H9 (cell line): ENCODE data around the gene IQSEC1. TPM values are rescaled to one million over a fixed set of nuclear protein-coding genes. Genes with fewer than 3 reads are reported as not detected.

Source experiments
- DNase-seq: peaks from one replicate; pipeline ENCODE4 v3.0.0-alpha.2; 2017
- H2AFZ ChIP-seq: one replicate; pipeline ENCODE4 v1.6.1; 2013; ENCODE audit warnings: mild to moderate bottlenecking, low read length, control low read depth, moderate library complexity
- H2AK5ac ChIP-seq: 2 replicates; pipeline ENCODE4 v1.6.1; 2013; ENCODE audit warnings: low read length, control low read depth, mixed read lengths; ENCODE audit not compliant: insufficient read length
- H2BK120ac ChIP-seq: one replicate; pipeline ENCODE4 v1.6.1; 2013; ENCODE audit warnings: low read depth, mild to moderate bottlenecking, low read length, control low read depth, inconsistent platforms; ENCODE audit not compliant: poor library complexity, severe bottlenecking
- H2BK12ac ChIP-seq: 2 replicates; pipeline ENCODE4 v1.6.1; 2013; ENCODE audit warnings: low read length, control low read depth, mixed read lengths, low read depth; ENCODE audit not compliant: insufficient read length
- H2BK15ac ChIP-seq: 2 replicates; pipeline ENCODE4 v1.6.1; 2013; ENCODE audit warnings: low read depth, low read length, control low read depth
- H2BK20ac ChIP-seq: one replicate; pipeline ENCODE4 v1.6.1; 2013; ENCODE audit warnings: low read depth, mild to moderate bottlenecking, low read length, control low read depth, inconsistent platforms; ENCODE audit not compliant: poor library complexity, severe bottlenecking
- H2BK5ac ChIP-seq: 2 replicates; pipeline ENCODE4 v1.6.1; 2013; ENCODE audit warnings: low read length, control low read depth, mixed read lengths; ENCODE audit not compliant: insufficient read length
- H3K14ac ChIP-seq: 2 replicates; pipeline ENCODE4 v1.6.1; 2013; ENCODE audit warnings: low read length, control low read depth; ENCODE audit not compliant: insufficient read depth
- H3K18ac ChIP-seq: 2 replicates; pipeline ENCODE4 v1.6.1; 2013; ENCODE audit warnings: low read depth, mild to moderate bottlenecking, mixed read lengths, low read length, control low read depth; ENCODE audit not compliant: insufficient read length
- H3K23ac ChIP-seq: 2 replicates; pipeline ENCODE4 v1.6.1; 2013; ENCODE audit warnings: low read length, control low read depth, mixed read lengths, low read depth; ENCODE audit not compliant: insufficient read length
- H3K23me2 ChIP-seq: 2 replicates; pipeline ENCODE4 v1.6.1; 2013; ENCODE audit warnings: low read depth, mild to moderate bottlenecking, mixed read lengths, low read length, control low read depth; ENCODE audit not compliant: insufficient read length, poor library complexity, severe bottlenecking
- H3K27ac ChIP-seq: 2 replicates; pipeline ENCODE4 v1.5.1; 2013; ENCODE audit warnings: low read length, control low read depth, mixed read lengths, low read depth; ENCODE audit not compliant: insufficient read length
- H3K27me3 ChIP-seq: 2 replicates; pipeline ENCODE4 v1.6.1; 2013; ENCODE audit warnings: low read length, control low read depth, inconsistent platforms; ENCODE audit not compliant: insufficient read depth
- H3K4ac ChIP-seq: 2 replicates; pipeline ENCODE4 v1.6.1; 2013; ENCODE audit warnings: low read depth, mild to moderate bottlenecking, control low read depth, inconsistent platforms, low read length, moderate library complexity
- H3K4me1 ChIP-seq: 2 replicates; pipeline ENCODE4 v1.6.1; 2013; ENCODE audit warnings: low read length, control low read depth, inconsistent platforms; ENCODE audit not compliant: insufficient read depth
- H3K4me2 ChIP-seq: 2 replicates; pipeline ENCODE4 v1.6.1; 2013; ENCODE audit warnings: low read length, control low read depth, mixed read lengths; ENCODE audit not compliant: insufficient read length, insufficient read depth
- H3K56ac ChIP-seq: 2 replicates; pipeline ENCODE4 v1.6.1; 2013; ENCODE audit warnings: low read depth, mild to moderate bottlenecking, mixed read lengths, low read length, control low read depth; ENCODE audit not compliant: insufficient read length
- H3K79me1 ChIP-seq: 2 replicates; pipeline ENCODE4 v1.6.1; 2013; ENCODE audit warnings: low read depth, mild to moderate bottlenecking, moderate library complexity, low read length, control low read depth, inconsistent platforms; ENCODE audit not compliant: insufficient read depth, poor library complexity, severe bottlenecking
- H3K79me2 ChIP-seq: 2 replicates; pipeline ENCODE4 v1.6.1; 2013; ENCODE audit warnings: low read length, control low read depth, inconsistent platforms; ENCODE audit not compliant: insufficient read depth
- H3K9ac ChIP-seq: 2 replicates; pipeline ENCODE4 v1.6.1; 2013; ENCODE audit warnings: low read length, control low read depth, mixed read lengths; ENCODE audit not compliant: insufficient read length; ENCODE audit errors: extremely low read depth
- H3K9me3 ChIP-seq: one replicate; pipeline ENCODE4 v1.6.1; 2013; ENCODE audit warnings: low read depth, low read length, inconsistent platforms; ENCODE audit not compliant: control insufficient read depth
- H3T11ph ChIP-seq: one replicate; pipeline ENCODE4 v1.6.1; 2013; ENCODE audit warnings: mild to moderate bottlenecking, low read length, control low read depth, inconsistent platforms
- H4K20me1 ChIP-seq: one replicate; pipeline ENCODE4 v1.6.1; 2013; ENCODE audit not compliant: control insufficient read depth, insufficient read length, insufficient read depth
- H4K5ac ChIP-seq: 2 replicates; pipeline ENCODE4 v1.6.1; 2013; ENCODE audit warnings: low read depth, mild to moderate bottlenecking, mixed read lengths, low read length, control low read depth; ENCODE audit not compliant: insufficient read length
- H4K8ac ChIP-seq: replicated peaks from 2 replicates; pipeline ENCODE4 v1.6.1; 2013; ENCODE audit warnings: low read length, control low read depth, mixed read lengths, low read depth; ENCODE audit not compliant: insufficient read length
- H4K91ac ChIP-seq: 2 replicates; pipeline ENCODE4 v1.6.1; 2013; ENCODE audit warnings: low read depth, mild to moderate bottlenecking, moderate library complexity, mixed read lengths, low read length, control low read depth; ENCODE audit not compliant: insufficient read length
- H3K27ac Mint-ChIP-seq, 3 experiments: 2 replicates in 2 of 3; 3 replicates in 1 of 3; pipeline ENCODE4 v1.8.0; 2020 to 2021; ENCODE audit warnings: mixed read lengths in 3 of 3, mild to moderate bottlenecking in 1 of 3, moderate library complexity in 1 of 3
- H3K27me3 Mint-ChIP-seq: 2 replicates; pipeline ENCODE4 v1.8.0; 2021; ENCODE audit warnings: low read depth, mild to moderate bottlenecking, moderate library complexity, mixed read lengths
- H3K36me3 Mint-ChIP-seq, 3 experiments: 2 replicates in 2 of 3; 3 replicates in 1 of 3; pipeline ENCODE4 v1.8.0; 2020 to 2021; ENCODE audit warnings: low read depth in 3 of 3, mixed read lengths in 3 of 3; ENCODE audit not compliant: insufficient read depth in 1 of 3
- H3K4me1 Mint-ChIP-seq, 2 experiments: 2 replicates each; pipeline ENCODE4 v1.8.0; 2020; ENCODE audit warnings: mixed read lengths in 2 of 2
- H3K4me3 Mint-ChIP-seq, 2 experiments: 2 replicates in 1 of 2; 3 replicates in 1 of 2; pipeline ENCODE4 v1.8.0; 2020 to 2021; ENCODE audit warnings: mild to moderate bottlenecking in 2 of 2, mixed read lengths in 2 of 2, moderate library complexity in 1 of 2
- H3K9me3 Mint-ChIP-seq, 2 experiments: 2 replicates in 1 of 2; 3 replicates in 1 of 2; pipeline ENCODE4 v1.8.0; 2020; ENCODE audit warnings: mild to moderate bottlenecking in 2 of 2, mixed read lengths in 2 of 2, moderate library complexity in 1 of 2
- CTCF ChIP-seq: fragments of 200-600 bp; sonication (generic); conservative IDR thresholded peaks from 3 replicates; pipeline ENCODE4 v1.8.0; 2021; ENCODE audit warnings: antibody characterized with exemption, mild to moderate bottlenecking
- WGBS: extraction: QIAGEN DNeasy Blood & Tissue Kit; methylation state at CpG from one replicate; pipeline ENCODE4 v1.1.7; 2013; ENCODE audit warnings: missing lambda C conversion rate, low lambda C conversion rate, mixed read lengths; ENCODE audit not compliant: insufficient read length; ENCODE audit errors: extremely low coverage; 5-methylcytosine and 5-hydroxymethylcytosine counted together
- total RNA-seq: library from RNA; stranded (reverse); gene quantifications from 2 replicates; pipeline ENCODE4 v1.2.1, GENCODE V29; 2021

The IQSEC1 gene
- total RNA-seq, 1 experiment from 2014 or later, result 19.1 TPM

DNA sequence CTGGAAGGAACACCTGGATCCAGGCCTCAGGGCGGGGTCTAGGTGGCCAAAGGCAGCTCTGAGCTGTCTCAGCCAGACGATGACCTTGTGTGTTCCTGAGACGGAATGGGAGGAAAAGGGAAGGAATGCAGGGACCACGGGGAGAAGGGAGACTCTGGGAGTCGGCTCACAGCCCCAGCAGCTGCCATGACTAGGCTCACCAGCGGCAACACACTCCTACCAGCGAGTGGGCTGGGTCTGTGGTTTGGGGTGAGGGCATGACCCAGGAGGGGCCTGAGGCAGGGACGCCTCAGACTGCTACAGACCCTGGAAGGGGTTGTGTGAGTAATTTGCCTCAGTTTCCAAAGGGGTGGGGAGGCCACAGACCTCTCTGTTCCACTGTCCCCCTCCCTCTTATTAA, 19.8 kb downstream of the IQSEC1 start:
- Histone ChIP-seq H3K27me3 (no peaks in the 10 kb centered on the region; the same call in 1 of the 2 replicates), H2BK120ac (no peak overlapping the region), H3K79me2 (no peaks in the 10 kb centered on the region), H2BK20ac (no peak overlapping the region), H4K8ac (no peak overlapping the region), H3K14ac (no peak overlapping the region), H2AK5ac (no peak overlapping the region), H3K79me1 (no peaks in the 10 kb centered on the region), H3K56ac (no peak overlapping the region), H2BK15ac (no peak overlapping the region), H3T11ph (no peak overlapping the region), H3K9ac (no peak overlapping the region), H3K18ac (no peak overlapping the region), H3K23ac (no peak overlapping the region), H2BK12ac (no peak overlapping the region), H3K4ac (no peak overlapping the region), H3K4me1 (no peaks in the 10 kb centered on the region), H4K20me1 (no peaks in the 10 kb centered on the region), H3K23me2 (no peaks in the 10 kb centered on the region), H3K27ac (no peak overlapping the region), H2AFZ (no peak overlapping the region), H4K5ac (no peak overlapping the region), H4K91ac (no peak overlapping the region), H2BK5ac (no peak overlapping the region), H3K9me3 (no peaks in the 10 kb centered on the region), H3K4me2 (no peak overlapping the region)
- TF ChIP-seq CTCF, result no peak
- Mint-ChIP-seq H3K36me3 (no peaks in the 10 kb centered on the region; a peak in 1 of 7 replicates), H3K4me3 (no peak overlapping the region), H3K27me3 (no peaks in the 10 kb centered on the region; the same call in 1 of the 2 replicates), H3K4me1 (peaks cover 18 to 23% of the 10 kb centered on the region in 2 experiments), H3K27ac (peak overlapping the region in 1 of 3 experiments; percentile 36; a peak in 1 of 7 replicates), H3K9me3 (no peaks in the 10 kb centered on the region; a peak in 1 of 5 replicates)
- DNase-seq, result no peak
- no CpG with 5 or more reads among the region's 8 CpGs for WGBS
